ENCODE measurements around the gene RGL2. TPM values are rescaled to one million over a fixed set of nuclear protein-coding genes. Genes with fewer than 3 reads are reported as not detected.
A peak's percentile ranks its signal among the peaks of the same experiment; 100 is the strongest.

RGL2 gene
- total and polyA plus RNA-seq, 2 donors (not counting 3 experiments of a cell fraction or from before 2014, with no cell fraction given): 87.7 to 90.3 TPM

DNA sequence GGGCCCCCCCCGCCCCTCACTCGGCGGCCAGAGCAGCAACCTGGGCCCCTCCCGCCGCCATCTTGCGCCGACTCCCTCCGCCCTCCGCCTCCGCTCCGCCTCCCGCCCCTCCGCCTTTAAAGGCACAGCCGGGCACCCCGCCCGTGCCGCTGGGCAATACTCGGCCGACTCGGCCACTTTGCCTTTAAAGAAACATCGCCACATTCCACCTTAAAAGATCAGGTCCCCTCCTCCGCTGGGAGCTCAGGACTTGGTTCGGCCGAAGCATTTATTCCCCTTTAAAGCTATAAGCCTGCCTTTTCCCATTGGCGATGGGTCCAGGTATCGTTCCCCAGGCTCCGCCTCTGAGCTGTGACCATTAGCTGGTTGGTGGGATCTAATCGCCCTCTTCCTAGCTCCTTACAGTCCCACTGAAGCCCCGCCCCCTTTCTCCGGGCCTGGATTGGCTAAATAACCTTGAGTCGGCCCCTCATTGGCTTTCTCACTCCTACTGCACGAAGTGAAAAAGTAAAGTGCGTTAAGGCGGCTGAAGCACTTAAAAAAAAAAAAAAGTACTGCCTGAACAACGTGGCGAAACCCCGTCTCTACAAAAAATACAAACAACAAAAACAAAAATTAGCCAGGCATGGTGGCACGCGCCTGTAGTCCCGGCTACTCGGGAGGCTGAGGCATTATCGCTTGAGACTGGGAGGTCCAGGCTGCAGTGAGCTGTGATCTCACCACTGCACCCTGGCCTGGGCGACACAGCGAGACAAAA, 19.1 kb upstream of the RGL2 start, which contains the start of gene ZBTB22:
TSS of gene ZBTB22 (minus strand) at position 76 of the 757 bp plus-strand sequence. CDS start 828 bp downstream, outside the sequence.
- Histone ChIP-seq H4K20me1 (replicated peaks; ENCODE audit: control insufficient read depth, extremely low read depth, insufficient read depth, low read length) (no peaks in the 10 kb centered on the region), H3K9me3 (replicated peaks; ENCODE audit: control insufficient read depth, insufficient read depth, low read length) (no peaks in the 10 kb centered on the region), H3K9ac (replicated peaks; ENCODE audit: extremely low read depth, insufficient read depth, low read length) (peak within 1 kb of the TSS; percentile 74), H3K36me3 (ENCODE audit: control insufficient read depth in 2 of 2, extremely low read depth in 1 of 2, insufficient read depth in 2 of 2, low read length in 2 of 2) (peaks cover 5 to 22% of the 10 kb centered on the region in 2 experiments), H3K79me2 (ENCODE audit: control insufficient read depth, insufficient read depth, low read length) (peaks cover 39% of the 10 kb centered on the region), H2AFZ (ENCODE audit: low read depth, low read length) (peak within 1 kb of the TSS; percentile 66), H3K27ac (ENCODE audit: insufficient read depth, low read depth, low read length) (peak within 1 kb of the TSS; percentile 71), H3K4me1 (ENCODE audit: control insufficient read depth, extremely low read depth, insufficient read depth, low read length) (peaks cover 55% of the 10 kb centered on the region), H3K9me1 (replicated peaks; ENCODE audit: control insufficient read depth, extremely low read depth, insufficient read depth, low read length) (no peaks in the 10 kb centered on the region), H3K4me2 (ENCODE audit: insufficient read depth, low read length) (peak within 1 kb of the TSS; percentile 78), H3K27me3 (ENCODE audit: control insufficient read depth in 2 of 2, insufficient read depth in 2 of 2, low read length in 2 of 2) (no peaks in the 10 kb centered on the region), H3K4me3 (replicated peaks in 1 of 3; ENCODE audit: insufficient read depth in 1 of 3, low read depth in 1 of 3, low read length in 3 of 3) (peak within 1 kb of the TSS; percentile 60 to 87 (median 87))
- dilution Hi-C loops (cut with MboI; ENCODE audit: extremely low pct_ligation_motif_present, low sequenced_read_pairs): no loop called here
- peak; percentile 99 for DNase-seq (ENCODE audit: low read depth, low spot score)
- intact Hi-C loops (cut with micrococcal nuclease): loop anchor here (10.0 kb wide), 1 partner anchor 257 kb away; no protein-coding TSS in a partner anchor
- FAIRE-seq: peak; percentile 90
- no TSS peak for BruUV-seq (replicated peaks)
- ChIA-PET CTCF (interaction anchor here (0.8 to 1.8 kb wide), 9 partner anchors 9 to 465 kb away, joined by 3 to 17 read pairs (median 3); partner anchors contain the start of genes B3GALT4, PFDN6, RGL2 and TAP1), POLR2A (interaction anchor here (0.6 to 1.4 kb wide), 12 partner anchors 10 to 470 kb away, joined by 3 to 10 read pairs (median 4); partner anchors contain the start of genes RGL2, RPS18 and VPS52)
- TF ChIP-seq POLR2AphosphoS5 (IDR thresholded peaks at IDR 0.05; ENCODE audit: insufficient read depth, low read depth, low read length): peak; percentile 17
- TF ChIP-seq, protein P1, sequence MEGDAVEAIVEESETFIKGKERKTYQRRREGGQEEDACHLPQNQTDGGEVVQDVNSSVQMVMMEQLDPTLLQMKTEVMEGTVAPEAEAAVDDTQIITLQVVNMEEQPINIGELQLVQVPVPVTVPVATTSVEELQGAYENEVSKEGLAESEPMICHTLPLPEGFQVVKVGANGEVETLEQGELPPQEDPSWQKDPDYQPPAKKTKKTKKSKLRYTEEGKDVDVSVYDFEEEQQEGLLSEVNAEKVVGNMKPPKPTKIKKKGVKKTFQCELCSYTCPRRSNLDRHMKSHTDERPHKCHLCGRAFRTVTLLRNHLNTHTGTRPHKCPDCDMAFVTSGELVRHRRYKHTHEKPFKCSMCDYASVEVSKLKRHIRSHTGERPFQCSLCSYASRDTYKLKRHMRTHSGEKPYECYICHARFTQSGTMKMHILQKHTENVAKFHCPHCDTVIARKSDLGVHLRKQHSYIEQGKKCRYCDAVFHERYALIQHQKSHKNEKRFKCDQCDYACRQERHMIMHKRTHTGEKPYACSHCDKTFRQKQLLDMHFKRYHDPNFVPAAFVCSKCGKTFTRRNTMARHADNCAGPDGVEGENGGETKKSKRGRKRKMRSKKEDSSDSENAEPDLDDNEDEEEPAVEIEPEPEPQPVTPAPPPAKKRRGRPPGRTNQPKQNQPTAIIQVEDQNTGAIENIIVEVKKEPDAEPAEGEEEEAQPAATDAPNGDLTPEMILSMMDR (IDR thresholded peaks at IDR 0.05; ENCODE audit: extremely low read depth in 1 of 2, insufficient read depth in 1 of 2, low read depth in 1 of 2, low read length in 2 of 2): no peak

DNA sequence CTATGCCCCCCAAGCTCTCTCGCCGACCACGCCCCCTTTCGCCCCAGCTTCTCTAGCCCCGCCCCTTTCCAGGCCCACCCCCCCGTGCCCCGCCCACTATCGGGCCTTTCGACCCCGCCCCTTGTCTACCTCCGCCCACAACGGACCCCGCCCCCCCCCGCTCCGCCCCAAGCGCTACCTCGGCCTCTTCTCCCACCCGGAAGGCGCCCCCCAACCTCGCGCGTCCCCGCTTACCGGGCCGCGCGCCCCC, 18.6 kb upstream of the RGL2 start:
- DNase-seq (ENCODE audit: low read depth, low spot score) (peak; percentile 25), FAIRE-seq (no peak)
- H3K9me1 ChIP-seq (replicated peaks; ENCODE audit: control insufficient read depth, extremely low read depth, insufficient read depth, low read length): no peaks in the 10 kb centered on the region
- no peaks in the 10 kb centered on the region for H3K27me3 ChIP-seq (ENCODE audit: control insufficient read depth in 2 of 2, insufficient read depth in 2 of 2, low read length in 2 of 2)
- TF ChIP-seq, protein P1 (IDR thresholded peaks at IDR 0.05; ENCODE audit: extremely low read depth in 1 of 2, insufficient read depth in 1 of 2, low read depth in 1 of 2, low read length in 2 of 2): no peak
- TF ChIP-seq EZH2 (IDR thresholded peaks at IDR 0.05; ENCODE audit: borderline replicate concordance, low read depth, low read length, severe bottlenecking): no peak
- TF ChIP-seq GATA2 (IDR thresholded peaks at IDR 0.05; ENCODE audit: insufficient read depth, insufficient read length, low read depth, low read length): no peak
- no peak for TF ChIP-seq POLR2A (IDR thresholded peaks at IDR 0.05; ENCODE audit: low read depth, low read length)
- TF ChIP-seq FOS (IDR thresholded peaks at IDR 0.05; ENCODE audit: borderline replicate concordance, insufficient read depth, low read length): no peak
- CTCF ChIA-PET: interaction anchor here (0.8 to 1.8 kb wide), 7 partner anchors 9 to 464 kb away, joined by 3 to 17 read pairs (median 3); partner anchors contain the start of genes B3GALT4, PFDN6, RGL2 and TAP1
- H3K27ac ChIP-seq (ENCODE audit: insufficient read depth, low read depth, low read length): no peak overlapping the region
- H3K9ac ChIP-seq (replicated peaks; ENCODE audit: extremely low read depth, insufficient read depth, low read length): no peak overlapping the region
- H3K4me2 ChIP-seq (ENCODE audit: insufficient read depth, low read length): no peak overlapping the region
- H3K4me3 ChIP-seq (replicated peaks in 1 of 3; ENCODE audit: insufficient read depth in 1 of 3, low read depth in 1 of 3, low read length in 3 of 3): peak overlapping the region in 1 of 3 experiments; percentile 60
- H3K79me2 ChIP-seq (ENCODE audit: control insufficient read depth, insufficient read depth, low read length): peaks cover 41% of the 10 kb centered on the region
- no TSS peak for BruUV-seq (replicated peaks)
- no peaks in the 10 kb centered on the region for H3K9me3 ChIP-seq (replicated peaks; ENCODE audit: control insufficient read depth, insufficient read depth, low read length)
- peaks cover 57% of the 10 kb centered on the region for H3K4me1 ChIP-seq (ENCODE audit: control insufficient read depth, extremely low read depth, insufficient read depth, low read length)
- POLR2A ChIA-PET: interaction anchor here (0.6 to 1.4 kb wide), 9 partner anchors 11 to 470 kb away, joined by 3 to 10 read pairs (median 4); partner anchors contain the start of genes RGL2, RPS18 and VPS52
- dilution Hi-C loops (cut with MboI; ENCODE audit: extremely low pct_ligation_motif_present, low sequenced_read_pairs): no loop called here
- peaks cover 5 to 22% of the 10 kb centered on the region in 2 experiments for H3K36me3 ChIP-seq (ENCODE audit: control insufficient read depth in 2 of 2, extremely low read depth in 1 of 2, insufficient read depth in 2 of 2, low read length in 2 of 2)
- no peaks in the 10 kb centered on the region for H4K20me1 ChIP-seq (replicated peaks; ENCODE audit: control insufficient read depth, extremely low read depth, insufficient read depth, low read length)
- intact Hi-C loops (cut with micrococcal nuclease): loop anchor here (10.0 kb wide), 1 partner anchor 257 kb away; no protein-coding TSS in a partner anchor
- no peak overlapping the region for H2AFZ ChIP-seq (ENCODE audit: low read depth, low read length)

All from endothelial cell of umbilical vein (primary cell).